Stimulated activated CD4-positive, alpha-beta T cell treated with anti-CD3 and anti-CD28 coated beads, Interleukin-15, amount 100 ng/mL, for 24 hours (primary cell): ENCODE data around the gene SEC14L3.

Experiments
- DNase-seq: peaks from one replicate; pipeline ENCODE4 v3.0.0-alpha.2; 2020

The SEC14L3 gene

DNA sequence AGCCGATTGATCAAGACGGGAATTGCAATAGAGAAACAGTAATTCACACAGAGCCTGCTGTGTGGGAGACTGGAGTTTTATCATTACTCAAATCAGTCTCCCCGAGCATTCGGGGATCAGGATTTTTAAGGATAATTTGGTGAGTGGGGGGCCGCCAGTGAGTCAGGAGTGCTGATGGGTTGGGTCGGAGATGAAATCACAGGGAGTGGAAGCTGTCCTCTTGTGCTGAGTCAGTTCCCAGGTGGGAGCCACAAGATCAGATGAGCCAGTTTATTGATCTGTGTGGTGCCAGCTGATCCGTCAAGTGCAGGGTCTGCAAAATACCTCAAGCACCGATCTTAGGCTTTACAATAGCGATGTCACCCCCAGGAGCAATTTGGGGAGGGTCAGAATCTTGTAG, 30.7 kb downstream of the SEC14L3 start:
- DNase-seq = no peak

DNA sequence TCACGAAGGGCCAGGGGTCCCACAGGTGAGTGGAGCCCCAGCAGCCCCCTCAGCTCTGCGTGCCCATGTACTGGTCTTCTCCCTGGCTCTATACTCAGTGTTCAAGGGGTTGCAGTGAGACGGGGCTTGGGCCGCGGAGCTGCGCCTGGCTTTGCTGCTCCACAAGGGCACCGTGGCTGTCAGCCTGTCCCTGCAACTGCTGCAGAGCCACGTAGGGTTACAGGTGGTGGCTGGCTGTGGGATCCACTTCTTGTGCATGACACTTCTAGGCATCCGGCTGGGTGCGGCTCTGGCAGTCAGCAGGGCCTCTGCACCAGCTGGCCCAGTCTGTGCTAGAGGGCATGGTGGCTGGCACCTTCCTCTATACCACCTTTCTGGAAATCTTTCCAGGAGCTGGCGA, 32.0 kb downstream of the SEC14L3 start:
- DNase-seq = no peak

DNA sequence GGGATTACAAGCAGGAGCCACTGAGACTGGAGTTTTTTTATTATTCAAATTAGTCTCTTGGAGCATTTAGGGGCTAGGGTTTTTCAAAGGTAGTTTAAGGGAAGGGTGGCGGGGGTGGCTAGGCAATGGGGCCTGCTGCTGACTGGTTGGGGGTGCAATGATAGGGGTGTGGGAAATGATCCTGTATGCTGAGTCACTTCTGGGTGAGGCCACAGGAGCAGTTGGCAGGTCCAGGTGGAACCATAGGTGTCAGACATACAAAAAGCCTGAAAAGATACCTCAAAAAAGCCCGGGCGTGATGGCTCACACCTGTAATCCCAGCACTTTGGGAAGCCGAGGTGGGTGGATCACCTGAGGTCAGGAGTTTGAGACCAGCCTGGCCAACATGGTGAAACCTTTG, 32.6 kb downstream of the SEC14L3 start:
- no peak for DNase-seq

DNA sequence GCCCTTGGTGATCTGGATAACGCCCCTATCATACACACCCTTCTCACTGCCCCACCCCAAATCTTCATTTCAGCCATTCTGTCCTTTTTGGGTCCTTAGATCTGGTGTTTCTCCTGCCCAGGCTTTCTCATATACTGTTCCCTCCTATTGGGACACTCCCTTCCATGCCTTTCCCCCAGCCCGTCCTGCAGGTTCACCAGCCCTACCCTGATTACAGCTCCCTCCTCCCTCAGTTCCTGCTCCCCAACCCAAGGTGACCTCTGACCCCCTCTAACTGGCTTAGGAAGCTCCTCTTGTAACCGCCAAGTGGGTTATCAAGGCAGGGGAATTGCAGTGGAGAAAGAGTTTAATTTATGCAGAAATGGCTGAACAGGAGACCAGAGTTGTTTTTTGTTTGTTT, 33.3 kb downstream of the SEC14L3 start:
- DNase-seq = no peak

DNA sequence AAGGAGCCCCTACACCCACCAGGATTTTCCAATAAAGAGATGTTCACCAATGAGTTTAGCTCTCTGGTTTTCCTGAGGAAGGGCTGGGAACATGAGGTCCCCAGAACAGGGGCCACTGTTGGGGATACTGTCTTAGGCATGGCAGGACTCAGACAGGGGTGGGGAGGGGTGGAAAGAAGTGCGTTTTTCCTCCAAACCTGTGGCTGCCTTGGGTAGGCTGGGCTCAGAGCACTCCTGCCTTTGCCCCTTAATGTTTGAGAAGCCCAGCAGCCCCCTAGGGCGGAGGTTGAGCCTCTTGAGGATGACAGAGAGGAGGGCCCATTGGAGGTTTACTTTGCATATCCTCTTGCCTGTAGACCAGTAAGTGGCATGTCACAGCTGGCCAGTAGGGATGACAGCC, 35.6 kb downstream of the SEC14L3 start:
- DNase-seq = no peak

DNA sequence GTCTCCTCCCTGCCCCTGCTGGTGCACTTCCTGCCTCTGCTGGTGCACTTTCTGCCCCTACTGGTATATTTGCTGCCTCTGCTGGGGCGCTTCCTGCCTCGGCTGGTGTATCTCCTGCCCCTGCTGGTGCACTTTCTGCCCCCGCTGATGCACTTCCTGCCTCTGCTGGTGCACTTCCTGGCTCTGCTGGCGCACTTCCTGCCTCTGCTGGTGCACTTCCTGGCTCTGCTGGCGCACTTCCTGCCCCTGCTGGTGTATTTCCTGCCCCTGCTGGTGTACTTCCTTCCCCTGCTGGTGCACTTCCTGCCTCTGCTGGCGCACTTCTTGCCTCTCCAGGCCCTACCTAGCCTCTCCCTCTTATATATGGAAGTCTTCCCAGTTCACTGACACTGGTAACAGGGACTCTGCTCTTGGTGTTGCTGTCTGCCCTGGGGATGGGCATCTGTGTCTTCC, 36.1 kb downstream of the SEC14L3 start:
- DNase-seq = peak; percentile 77

DNA sequence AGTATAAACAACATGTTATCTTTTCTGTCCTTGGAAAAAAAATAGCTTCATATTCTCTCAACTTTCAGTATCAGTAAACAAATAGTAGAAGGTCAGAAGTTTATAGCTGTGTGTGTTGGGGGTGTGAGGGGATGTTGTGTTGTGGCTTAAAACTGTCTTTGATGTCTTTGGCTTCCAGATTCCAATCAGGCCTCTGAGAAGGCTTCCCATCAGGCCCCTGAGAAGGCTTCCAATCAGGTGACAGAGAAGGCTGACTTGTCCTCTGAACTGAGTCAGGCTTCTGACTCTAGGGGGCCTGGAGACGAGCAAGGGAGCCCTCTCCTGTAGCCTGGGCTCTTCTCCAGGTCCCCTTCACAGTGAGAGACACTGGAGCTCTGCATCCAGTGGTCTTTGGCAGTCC, 37.0 kb downstream of the SEC14L3 start:
- no peak for DNase-seq

DNA sequence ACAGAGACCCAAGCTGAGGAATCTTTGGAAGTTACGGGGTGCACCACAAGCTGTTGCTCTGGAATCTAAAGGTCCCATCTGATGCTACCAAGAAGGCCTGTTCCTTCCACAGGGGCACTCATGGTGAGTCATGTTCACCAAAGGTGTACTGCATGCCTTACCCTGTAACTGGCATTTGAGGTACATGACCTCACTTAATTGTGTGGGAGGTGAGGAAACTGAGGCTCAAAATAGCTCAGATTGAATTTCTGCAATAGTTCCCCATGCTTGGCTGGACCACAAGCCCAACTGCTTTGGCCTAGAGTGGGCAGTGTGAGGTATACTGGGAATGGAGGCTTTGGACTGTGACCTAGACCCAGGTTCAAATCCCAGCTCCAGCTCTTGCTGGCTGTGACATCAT, 38.0 kb downstream of the SEC14L3 start:
- DNase-seq = no peak

DNA sequence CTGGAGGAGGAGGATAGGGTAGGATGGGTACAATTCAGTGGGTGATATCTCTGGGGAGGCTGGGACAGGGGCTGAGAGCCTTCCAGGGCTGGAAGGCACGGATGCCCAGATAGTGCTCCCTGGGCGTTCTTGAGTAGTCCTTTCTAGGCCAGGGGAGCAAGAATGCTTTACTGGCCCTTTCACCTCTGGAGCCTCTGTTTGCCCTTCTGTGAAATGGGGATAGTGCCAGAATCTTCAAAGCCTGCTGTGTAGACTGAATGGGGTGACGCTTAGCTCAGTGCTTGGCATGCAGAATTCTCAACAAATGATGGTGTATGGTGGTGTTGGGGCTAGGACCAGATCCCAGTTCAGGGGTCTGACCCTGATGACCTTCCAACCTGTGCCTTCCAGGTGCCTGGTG, 38.6 kb downstream of the SEC14L3 start:
- DNase-seq = no peak

DNA sequence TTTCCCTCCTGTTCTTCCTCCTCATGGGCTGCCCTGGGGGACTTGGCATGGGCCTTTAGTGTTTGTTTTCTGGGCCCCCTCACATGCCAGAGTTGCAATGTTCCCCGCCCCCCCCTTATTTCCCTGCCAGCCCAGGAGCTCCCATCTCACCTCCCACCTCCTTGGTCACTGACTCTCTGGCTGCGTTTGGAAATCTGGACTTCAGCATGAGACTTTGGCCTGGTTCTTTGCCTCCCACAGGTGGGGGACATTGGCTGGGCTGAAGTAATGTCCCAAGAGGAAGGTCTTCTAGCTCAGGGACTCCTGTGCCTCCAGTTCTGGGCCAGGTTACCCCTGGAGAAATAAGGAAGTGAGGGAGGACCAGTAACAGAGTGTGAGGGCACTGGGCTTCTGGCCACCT, 39.3 kb downstream of the SEC14L3 start:
- DNase-seq = no peak

DNA sequence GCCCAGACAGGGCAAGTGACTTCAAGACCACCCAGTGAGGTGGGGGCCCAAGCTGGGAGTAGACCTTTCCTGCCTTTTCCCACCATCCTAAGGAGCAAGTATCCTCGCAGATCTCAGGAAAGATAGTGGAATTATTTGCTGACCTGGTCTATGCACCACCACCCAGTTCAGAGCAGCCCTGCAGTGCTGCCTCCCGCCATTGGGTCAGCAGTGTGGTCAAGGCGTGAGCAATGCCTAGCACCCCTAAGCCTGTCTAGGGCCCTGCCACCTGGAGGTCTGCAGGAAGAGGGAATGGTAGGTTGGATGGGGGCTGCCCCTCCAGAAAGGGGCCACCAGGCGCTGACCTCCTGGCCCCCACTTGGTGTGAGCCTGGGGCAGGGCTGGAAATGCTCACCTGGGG, 39.7 kb downstream of the SEC14L3 start:
- DNase-seq = no peak

DNA sequence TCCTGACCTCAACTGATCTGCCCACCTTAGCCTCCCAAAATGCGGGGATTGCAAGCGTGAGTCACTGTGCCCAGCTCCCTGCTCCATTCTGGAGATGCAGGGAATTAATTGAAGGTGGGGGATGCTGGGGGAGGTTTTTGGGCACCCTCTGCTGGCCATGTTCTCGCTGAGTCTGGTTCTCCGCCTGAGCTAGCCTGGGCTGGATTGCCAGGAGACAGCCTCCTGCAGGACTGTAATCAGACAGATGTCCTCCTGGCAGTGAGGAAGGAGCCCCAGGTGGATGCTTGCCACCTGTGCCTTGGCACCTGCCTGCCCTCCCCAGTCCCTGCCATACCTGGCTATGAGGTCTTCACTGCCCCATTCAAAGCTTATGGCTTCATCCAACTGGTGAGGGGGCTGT, 40.9 kb downstream of the SEC14L3 start:
- no peak for DNase-seq

DNA sequence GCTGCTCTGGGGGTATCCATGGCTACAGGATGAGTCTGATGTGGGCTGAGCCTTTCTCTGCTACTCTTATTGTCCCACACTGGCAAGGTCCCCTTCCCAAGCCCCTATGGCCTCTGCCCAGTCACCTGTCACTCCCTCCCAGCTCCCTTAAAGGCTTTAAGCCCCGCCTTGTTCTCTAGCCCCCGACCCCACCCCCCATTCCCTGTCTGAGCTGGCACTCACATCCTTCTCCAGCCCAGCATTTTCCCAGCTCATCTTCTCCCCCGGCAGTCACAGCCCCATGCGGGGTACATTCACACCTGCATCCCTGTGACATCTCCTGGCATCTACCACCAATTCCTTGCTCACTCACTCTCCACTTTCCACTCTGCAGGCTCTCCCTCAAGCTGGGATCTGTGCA, 41.9 kb downstream of the SEC14L3 start:
- DNase-seq = no peak

DNA sequence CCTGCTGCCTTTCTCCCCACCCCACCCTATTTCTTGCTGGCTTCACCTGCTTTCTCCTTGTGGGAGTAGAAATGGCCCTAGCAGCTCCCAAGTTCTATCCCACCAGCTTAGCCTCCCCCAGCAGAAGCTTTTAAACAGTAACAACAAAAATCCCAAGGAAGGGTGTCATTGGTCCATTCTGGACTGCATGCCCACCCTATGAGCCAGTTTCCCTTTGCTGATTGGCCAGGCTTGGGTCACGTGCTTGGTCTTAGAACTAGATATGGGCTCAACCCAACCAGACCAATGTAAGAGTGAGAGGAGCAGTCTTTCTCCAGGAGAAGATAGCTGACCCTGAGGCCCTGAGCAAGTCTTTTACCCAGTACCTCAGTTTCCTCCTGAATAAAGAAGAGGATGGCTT, 43.9 kb downstream of the SEC14L3 start:
- DNase-seq = no peak

DNA sequence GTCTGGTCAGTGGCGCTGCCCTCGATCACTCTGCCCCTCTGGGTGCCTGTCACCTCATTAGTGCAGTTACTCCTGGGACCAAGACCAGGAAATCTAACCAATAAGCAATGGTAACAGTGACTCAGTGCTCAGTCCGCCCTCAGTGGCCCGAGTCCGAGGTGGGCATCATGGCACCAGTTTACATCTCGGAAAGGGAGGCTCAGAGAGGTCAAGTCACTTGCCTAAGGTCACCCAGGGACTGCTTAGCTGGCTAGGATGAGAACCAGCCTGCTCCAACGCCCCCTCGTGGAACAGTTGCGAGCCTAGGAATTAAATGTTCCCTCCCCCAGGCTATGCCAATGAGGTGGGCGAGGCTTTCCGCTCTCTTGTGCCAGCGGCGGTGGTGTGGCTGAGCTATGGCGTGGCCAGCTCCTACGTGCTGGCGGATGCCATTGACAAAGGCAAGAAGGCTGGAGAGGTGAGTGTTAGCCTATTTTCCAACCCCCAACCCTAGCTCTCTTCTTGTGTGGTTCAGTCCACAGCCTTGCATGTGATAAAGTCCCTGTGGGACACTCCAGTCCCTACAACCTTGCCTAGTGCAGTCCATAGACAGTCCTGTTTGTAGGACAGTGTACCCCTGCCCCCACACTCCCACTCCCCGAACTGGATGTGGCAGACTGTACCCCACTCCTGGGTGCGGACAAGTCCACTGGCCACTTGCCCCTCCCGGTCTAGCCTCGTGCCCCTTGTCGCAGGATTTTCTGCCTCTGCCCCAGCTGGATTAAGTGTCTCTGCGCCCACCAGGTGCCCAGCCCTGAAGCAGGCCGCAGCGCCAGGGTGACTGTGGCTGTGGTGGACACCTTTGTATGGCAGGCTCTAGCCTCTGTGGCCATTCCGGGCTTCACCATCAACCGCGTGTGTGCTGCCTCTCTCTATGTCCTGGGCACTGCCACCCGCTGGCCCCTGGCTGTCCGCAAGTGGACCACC, 45.1 kb downstream of the SEC14L3 start:
- DNase-seq = peak; percentile 95

DNA sequence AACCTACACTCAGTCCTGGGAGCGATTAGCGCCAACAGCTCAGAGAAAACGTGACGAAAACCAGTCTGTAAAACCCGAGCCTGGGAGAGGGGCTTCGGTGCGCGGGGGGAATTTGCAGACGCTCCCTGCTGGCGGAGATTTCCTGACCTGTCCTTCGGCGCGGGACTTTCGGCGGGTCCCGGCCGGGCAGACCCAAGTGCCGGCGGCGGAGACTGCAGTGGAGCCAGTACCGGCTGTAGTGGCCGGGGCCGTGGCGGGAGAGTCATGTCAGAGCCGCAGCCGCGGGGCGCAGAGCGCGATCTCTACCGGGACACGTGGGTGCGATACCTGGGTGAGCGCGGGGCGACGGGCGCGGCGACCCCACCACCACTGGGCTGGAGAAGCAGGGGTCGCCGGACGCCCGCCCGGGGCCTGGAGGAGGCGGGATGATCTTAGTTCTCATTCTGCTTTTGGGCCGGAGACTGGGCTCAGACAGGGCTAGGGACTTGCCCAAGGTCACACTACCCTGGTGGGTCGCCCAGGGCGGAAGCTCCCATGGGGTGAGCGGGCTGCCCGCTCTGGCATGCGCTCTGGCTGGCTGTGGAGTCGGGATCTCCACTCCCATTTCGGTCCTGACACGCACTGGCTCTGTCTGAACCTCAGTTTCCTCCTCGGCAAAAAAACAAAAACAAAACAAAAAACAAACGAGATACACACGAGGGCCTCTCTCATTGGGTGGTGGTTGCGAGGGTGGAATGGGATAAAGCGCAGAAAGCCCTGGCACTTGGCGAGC, 46.0 kb downstream of the SEC14L3 start, which contains the start of gene MTFP1:
MTFP1 (plus strand) TSS at position 153 of the 772 bp plus-strand sequence; CDS start at position 265, 112 bp downstream.
- DNase-seq = peak; percentile 67

DNA sequence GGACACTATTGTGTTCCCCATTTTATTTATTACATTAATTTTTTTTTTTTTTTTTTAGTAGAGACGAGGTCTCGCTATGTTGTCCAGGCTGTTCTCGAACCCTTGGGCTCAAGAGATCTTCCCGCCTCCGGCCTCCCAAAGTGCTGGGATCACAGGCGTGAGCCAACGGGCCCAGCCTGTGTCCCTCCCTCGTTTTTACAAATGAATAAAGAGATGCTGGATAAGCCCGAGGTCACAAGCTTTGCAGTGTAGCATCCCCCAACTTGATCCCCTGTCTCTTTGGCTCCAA, 46.5 kb downstream of the SEC14L3 start:
- DNase-seq = no peak

DNA sequence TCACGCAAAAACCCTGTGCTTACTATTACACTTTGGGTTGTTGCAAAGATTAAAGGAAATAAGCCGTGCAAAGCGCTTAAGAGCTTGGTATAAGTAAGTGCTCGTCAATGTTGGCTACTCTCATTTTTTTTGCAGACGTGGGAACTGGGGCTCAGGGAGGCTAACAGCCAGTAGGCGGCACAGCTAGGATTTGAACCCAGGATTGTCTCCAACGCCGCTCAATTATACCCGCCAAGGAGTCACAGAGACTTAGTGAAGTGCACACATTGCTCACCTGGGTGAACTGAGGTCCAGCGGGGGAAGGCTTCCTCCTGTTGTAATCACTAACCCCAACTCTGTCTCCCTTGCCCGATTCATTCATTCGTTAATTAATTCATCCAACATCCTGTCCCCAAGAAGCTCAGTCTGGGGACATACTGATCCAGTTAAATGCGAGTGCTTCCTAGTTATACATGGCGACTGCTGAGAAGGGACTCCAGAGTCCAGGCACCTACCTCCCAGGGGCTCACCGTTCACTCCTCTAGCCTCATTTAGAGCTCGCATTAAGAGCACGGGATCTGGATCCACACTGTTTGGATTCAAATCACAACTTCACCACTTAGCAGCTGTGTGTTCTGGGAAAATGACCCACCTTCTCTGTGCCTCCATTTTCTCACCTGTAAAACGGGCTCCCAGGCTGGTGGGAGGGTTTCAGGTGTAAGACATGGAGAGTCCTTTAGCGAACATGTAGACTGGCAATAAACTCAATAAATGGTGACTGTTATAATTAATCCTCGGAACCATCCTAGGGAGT, 47.1 kb downstream of the SEC14L3 start:
- DNase-seq = peak; percentile 38

DNA sequence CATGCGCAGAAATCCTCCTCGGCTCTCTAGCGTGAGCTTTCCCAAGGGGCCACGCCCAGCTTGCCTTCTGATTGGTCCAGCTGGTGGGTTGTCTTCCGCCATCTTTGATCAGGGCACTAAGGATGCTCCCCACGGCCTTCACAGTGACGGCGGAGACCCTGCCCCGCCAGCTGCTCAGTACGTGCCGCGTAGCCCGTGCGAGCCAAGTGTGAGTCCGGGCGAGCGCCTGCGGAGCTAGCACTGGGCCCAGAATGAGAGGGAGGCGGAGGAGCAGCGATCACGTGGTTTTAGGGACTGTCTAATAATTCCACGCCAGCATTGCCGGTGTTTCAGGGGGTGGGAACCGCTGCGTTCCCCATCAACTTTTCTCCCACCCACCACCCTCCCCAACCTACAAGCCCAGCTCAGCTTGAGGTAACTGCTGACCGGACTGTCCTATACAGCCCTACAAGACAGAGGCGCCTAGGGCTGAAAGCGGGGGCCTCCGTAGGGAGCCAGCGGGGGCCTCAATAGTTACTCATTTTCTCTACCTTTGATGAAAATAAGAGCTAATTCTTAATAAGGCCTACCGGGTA, 47.8 kb downstream of the SEC14L3 start:
- DNase-seq = peak; percentile 99

DNA sequence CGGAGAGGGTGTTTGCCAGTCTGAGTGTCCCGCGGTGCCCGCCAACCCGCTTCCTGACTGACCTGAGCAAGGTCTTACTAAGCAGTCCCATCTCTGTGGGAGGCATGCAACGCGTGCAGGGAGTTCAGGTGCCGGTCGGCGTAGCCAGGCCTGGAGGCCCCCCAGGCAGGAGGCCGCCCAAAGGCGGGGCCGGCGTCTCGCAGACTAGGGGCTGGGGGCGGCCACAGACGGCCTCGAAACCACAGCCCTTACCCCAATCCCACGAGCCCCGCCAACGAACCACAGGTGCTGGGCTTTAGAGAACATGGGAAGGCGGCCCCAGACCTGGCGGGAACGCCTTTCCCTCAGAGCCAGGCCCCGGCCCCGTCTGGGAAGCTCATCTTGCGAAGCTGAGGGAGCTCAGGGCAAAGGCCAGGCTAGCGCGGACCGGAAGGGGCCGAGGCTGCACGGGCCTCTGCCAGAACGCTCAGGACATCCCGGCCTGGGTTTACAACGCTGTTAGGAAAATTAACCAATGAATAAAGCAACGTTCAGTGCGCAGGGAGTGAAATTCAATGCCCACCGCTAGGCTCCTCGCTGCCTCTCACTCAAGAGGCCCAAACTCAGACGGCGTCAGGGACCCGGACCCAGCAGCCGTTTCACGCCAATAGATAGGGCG, 48.4 kb downstream of the SEC14L3 start:
- DNase-seq = peak; percentile 75

DNA sequence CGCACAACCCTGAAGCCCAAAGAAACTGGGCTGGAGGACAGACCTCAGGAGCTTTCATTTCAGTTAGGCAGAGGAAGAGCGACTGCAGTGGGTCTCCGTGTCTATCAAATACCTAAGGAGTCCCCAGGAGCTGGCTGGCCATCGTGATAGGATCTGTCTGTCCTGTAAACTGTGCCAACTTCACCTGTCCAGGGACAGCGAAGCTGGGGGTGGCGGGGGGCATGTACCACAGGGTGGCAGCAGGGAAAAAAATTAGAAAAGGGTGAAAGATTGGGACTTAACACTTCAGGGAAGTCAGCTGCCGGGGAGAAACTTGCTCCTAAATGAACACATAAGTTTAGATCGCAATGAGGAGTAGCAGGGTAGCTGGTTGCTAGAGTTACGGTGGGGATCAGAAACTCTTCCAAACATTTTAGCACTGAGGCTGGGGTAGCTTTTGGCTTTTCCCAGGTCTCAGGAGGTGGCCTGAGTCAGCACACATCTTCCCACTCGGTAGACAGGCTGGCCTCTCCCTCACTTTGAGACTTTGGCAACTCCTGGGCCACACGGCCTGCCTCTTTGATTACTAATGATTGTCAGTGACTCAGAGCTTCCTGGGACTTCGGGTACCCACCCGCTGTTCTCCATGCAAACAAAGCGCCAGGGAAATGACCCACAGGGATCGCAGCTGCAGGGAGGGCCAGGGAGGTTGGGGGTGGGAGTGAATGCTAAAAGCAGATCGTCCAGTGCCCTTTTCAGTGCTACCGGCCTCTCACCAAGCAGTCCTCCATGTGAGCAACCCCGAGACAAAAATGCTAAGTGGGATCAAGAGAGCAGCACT, 49.1 kb downstream of the SEC14L3 start:
- peak; percentile 65 for DNase-seq
